ENCODE results near the gene TSPAN14. TPM values are rescaled to one million over a fixed set of nuclear protein-coding genes. Genes with fewer than 3 reads are reported as not detected.
"Not testable (repeated sequence)": the region's sequence is repeated elsewhere in the genome, so short reads cannot be mapped to it uniquely, and the experiment has no call there.

TSPAN14 gene
- total and polyA plus RNA-seq, 9 donors: 15.8 to 59.5 (median 45.3) TPM

GRCh38 chr10:80524190-80524909 lies 70.2 kb downstream of the TSPAN14 start:
- no peak overlapping the region for H3K4me3 ChIP-seq (ENCODE audit: low read length)
- H3K4me1 ChIP-seq (ENCODE audit: control insufficient read depth, insufficient read depth, low read length): peaks cover 27% of the 10 kb centered on the region
- H3K27ac ChIP-seq (ENCODE audit: low read length): no peak overlapping the region
- H3K27me3 ChIP-seq (ENCODE audit: control insufficient read depth, insufficient read depth, low read length): peaks cover 2% of the 10 kb centered on the region
- 68% methylated on average over 7 of the region's 12 CpGs for WGBS (ENCODE audit: insufficient coverage)
- no peaks in the 10 kb centered on the region for H3K9me3 ChIP-seq (replicated peaks; ENCODE audit: control insufficient read depth, low read depth, low read length)
- H3K36me3 ChIP-seq (ENCODE audit: control insufficient read depth, insufficient read depth, low read length): peaks cover 17% of the 10 kb centered on the region
- DNase-seq: no peak

- WGBS (ENCODE audit: insufficient coverage): no CpG with 5 or more reads among the region's 2 CpGs
- Histone ChIP-seq H3K27ac (ENCODE audit: low read length) (no peak overlapping the region), H3K9me3 (replicated peaks; ENCODE audit: control insufficient read depth, low read depth, low read length) (no peaks in the 10 kb centered on the region), H3K4me3 (ENCODE audit: low read length) (no peak overlapping the region), H3K36me3 (ENCODE audit: control insufficient read depth, insufficient read depth, low read length) (peaks cover 3% of the 10 kb centered on the region), H3K27me3 (ENCODE audit: control insufficient read depth, insufficient read depth, low read length) (peaks cover 2% of the 10 kb centered on the region), H3K4me1 (ENCODE audit: control insufficient read depth, insufficient read depth, low read length) (peaks cover 15% of the 10 kb centered on the region)
- no peak for DNase-seq
Measured at GRCh38 chr10:80526218-80526617, 72.1 kb downstream of the TSPAN14 start.

- H3K9me3 ChIP-seq (replicated peaks; ENCODE audit: control insufficient read depth, low read depth, low read length): no peaks in the 10 kb centered on the region
- 54% methylated on average over 5 of the region's 6 CpGs for WGBS (ENCODE audit: insufficient coverage)
- no peak overlapping the region for H3K27ac ChIP-seq (ENCODE audit: low read length)
- peaks cover 2% of the 10 kb centered on the region for H3K27me3 ChIP-seq (ENCODE audit: control insufficient read depth, insufficient read depth, low read length)
- DNase-seq: no peak
- H3K4me3 ChIP-seq (ENCODE audit: low read length): no peak overlapping the region
- H3K4me1 ChIP-seq (ENCODE audit: control insufficient read depth, insufficient read depth, low read length): peaks cover 15% of the 10 kb centered on the region
- H3K36me3 ChIP-seq (ENCODE audit: control insufficient read depth, insufficient read depth, low read length): no peaks in the 10 kb centered on the region
Measured at GRCh38 chr10:80526742-80527141, 72.6 kb downstream of the TSPAN14 start.

GRCh38 chr10:80528185-80528700 lies 74.1 kb downstream of the TSPAN14 start:
- WGBS (ENCODE audit: insufficient coverage): 74% methylated on average over 2 of the region's 2 CpGs
- Histone ChIP-seq H3K36me3 (ENCODE audit: control insufficient read depth, insufficient read depth, low read length) (no peaks in the 10 kb centered on the region), H3K4me3 (ENCODE audit: low read length) (no peak overlapping the region), H3K27ac (ENCODE audit: low read length) (no peak overlapping the region), H3K27me3 (ENCODE audit: control insufficient read depth, insufficient read depth, low read length) (peaks cover 2% of the 10 kb centered on the region), H3K9me3 (replicated peaks; ENCODE audit: control insufficient read depth, low read depth, low read length) (no peaks in the 10 kb centered on the region), H3K4me1 (ENCODE audit: control insufficient read depth, insufficient read depth, low read length) (peaks cover 15% of the 10 kb centered on the region)
- no peak for DNase-seq

GRCh38 chr10:80528901-80529300 lies 74.8 kb downstream of the TSPAN14 start:
- no peak overlapping the region for H3K4me3 ChIP-seq (ENCODE audit: low read length)
- no peaks in the 10 kb centered on the region for H3K36me3 ChIP-seq (ENCODE audit: control insufficient read depth, insufficient read depth, low read length)
- H3K27ac ChIP-seq (ENCODE audit: low read length): no peak overlapping the region
- no peak for DNase-seq
- H3K9me3 ChIP-seq (replicated peaks; ENCODE audit: control insufficient read depth, low read depth, low read length): no peaks in the 10 kb centered on the region
- H3K27me3 ChIP-seq (ENCODE audit: control insufficient read depth, insufficient read depth, low read length): peaks cover 2% of the 10 kb centered on the region
- 49% methylated on average over 5 of the region's 6 CpGs for WGBS (ENCODE audit: insufficient coverage)
- H3K4me1 ChIP-seq (ENCODE audit: control insufficient read depth, insufficient read depth, low read length): peaks cover 15% of the 10 kb centered on the region

- DNase-seq: no peak
- no peaks in the 10 kb centered on the region for H3K9me3 ChIP-seq (replicated peaks; ENCODE audit: control insufficient read depth, low read depth, low read length)
- H3K36me3 ChIP-seq (ENCODE audit: control insufficient read depth, insufficient read depth, low read length): no peaks in the 10 kb centered on the region
- H3K27ac ChIP-seq (ENCODE audit: low read length): peak overlapping the region; percentile 35
- 71% methylated on average over 11 of the region's 12 CpGs for WGBS (ENCODE audit: insufficient coverage)
- H3K4me3 ChIP-seq (ENCODE audit: low read length): no peak overlapping the region
- H3K27me3 ChIP-seq (ENCODE audit: control insufficient read depth, insufficient read depth, low read length): peaks cover 2% of the 10 kb centered on the region
- H3K4me1 ChIP-seq (ENCODE audit: control insufficient read depth, insufficient read depth, low read length): peaks cover 12% of the 10 kb centered on the region
Measured at GRCh38 chr10:80529604-80530003, 75.5 kb downstream of the TSPAN14 start.

GRCh38 chr10:80530251-80530650 lies 76.1 kb downstream of the TSPAN14 start:
- H3K9me3 ChIP-seq (replicated peaks; ENCODE audit: control insufficient read depth, low read depth, low read length): no peaks in the 10 kb centered on the region
- no peak for DNase-seq
- peaks cover 12% of the 10 kb centered on the region for H3K4me1 ChIP-seq (ENCODE audit: control insufficient read depth, insufficient read depth, low read length)
- H3K4me3 ChIP-seq (ENCODE audit: low read length): no peak overlapping the region
- H3K27me3 ChIP-seq (ENCODE audit: control insufficient read depth, insufficient read depth, low read length): peaks cover 2% of the 10 kb centered on the region
- H3K36me3 ChIP-seq (ENCODE audit: control insufficient read depth, insufficient read depth, low read length): no peaks in the 10 kb centered on the region
- 55% methylated on average over 1 of the region's 2 CpGs for WGBS (ENCODE audit: insufficient coverage)
- no peak overlapping the region for H3K27ac ChIP-seq (ENCODE audit: low read length)

GRCh38 chr10:80530816-80531215 lies 76.7 kb downstream of the TSPAN14 start:
- WGBS (ENCODE audit: insufficient coverage): no CpG with 5 or more reads among the region's 2 CpGs
- Histone ChIP-seq H3K27ac (ENCODE audit: low read length) (no peak overlapping the region), H3K27me3 (ENCODE audit: control insufficient read depth, insufficient read depth, low read length) (no peaks in the 10 kb centered on the region), H3K36me3 (ENCODE audit: control insufficient read depth, insufficient read depth, low read length) (no peaks in the 10 kb centered on the region), H3K4me3 (ENCODE audit: low read length) (no peak overlapping the region), H3K9me3 (replicated peaks; ENCODE audit: control insufficient read depth, low read depth, low read length) (no peaks in the 10 kb centered on the region), H3K4me1 (ENCODE audit: control insufficient read depth, insufficient read depth, low read length) (peaks cover 12% of the 10 kb centered on the region)
- no peak for DNase-seq

- no peaks in the 10 kb centered on the region for H3K27me3 ChIP-seq (ENCODE audit: control insufficient read depth, insufficient read depth, low read length)
- 80% methylated on average over 1 of the region's 4 CpGs for WGBS (ENCODE audit: insufficient coverage)
- DNase-seq: no peak
- no peaks in the 10 kb centered on the region for H3K36me3 ChIP-seq (ENCODE audit: control insufficient read depth, insufficient read depth, low read length)
- peaks cover 12% of the 10 kb centered on the region for H3K4me1 ChIP-seq (ENCODE audit: control insufficient read depth, insufficient read depth, low read length)
- H3K9me3 ChIP-seq (replicated peaks; ENCODE audit: control insufficient read depth, low read depth, low read length): no peaks in the 10 kb centered on the region
- no peak overlapping the region for H3K4me3 ChIP-seq (ENCODE audit: low read length)
- no peak overlapping the region for H3K27ac ChIP-seq (ENCODE audit: low read length)
Measured at GRCh38 chr10:80532571-80532970, 78.5 kb downstream of the TSPAN14 start.

- no CpG with 5 or more reads among the region's 25 CpGs for WGBS (ENCODE audit: insufficient coverage)
- H3K27me3 ChIP-seq (ENCODE audit: control insufficient read depth, insufficient read depth, low read length); H3K9me3 ChIP-seq (replicated peaks; ENCODE audit: control insufficient read depth, low read depth, low read length); H3K27ac ChIP-seq (ENCODE audit: low read length); H3K36me3 ChIP-seq (ENCODE audit: control insufficient read depth, insufficient read depth, low read length); DNase-seq; H3K4me3 ChIP-seq (ENCODE audit: low read length): not testable (repeated sequence)
- H3K4me1 ChIP-seq (ENCODE audit: control insufficient read depth, insufficient read depth, low read length): peaks cover 11% of the 10 kb centered on the region
Measured at GRCh38 chr10:80534059-80534458, 79.9 kb downstream of the TSPAN14 start.

Data from muscle of leg (tissue), 11 donors.